ENCODE measurements around the gene DSCAML1.

Gene DSCAML1

DNA sequence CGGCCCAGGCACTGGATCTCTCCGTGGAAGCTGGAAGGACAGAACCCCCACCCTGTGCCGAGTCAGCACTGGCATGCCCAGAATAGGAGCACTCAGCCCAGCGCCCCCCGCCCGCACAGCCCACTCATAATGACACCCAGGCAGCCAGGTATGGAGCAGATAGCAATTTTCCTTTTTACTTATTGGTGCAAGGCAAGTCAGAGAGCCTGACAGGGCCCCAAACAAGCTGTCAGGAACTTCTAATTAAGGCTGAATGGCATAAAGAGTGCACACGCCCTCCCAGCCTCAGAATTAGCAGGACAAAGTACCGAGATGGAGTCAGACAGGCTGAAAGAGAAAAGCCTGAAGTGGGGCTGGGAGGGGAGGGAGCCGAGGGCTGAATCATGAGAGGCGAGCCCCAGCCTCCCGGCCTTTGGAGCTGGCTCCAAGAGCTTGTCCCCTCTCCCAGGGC lies 76.9 kb downstream of the DSCAML1 start:
- DNase-seq = no peak

GRCh38 chr11:117719480-117719879 lies 77.5 kb downstream of the DSCAML1 start:
- DNase-seq = no peak

- DNase-seq = no peak
Observed at GRCh38 chr11:117717485-117718314, 79.3 kb downstream of the DSCAML1 start.

GRCh38 chr11:117716521-117717440 lies 80.2 kb downstream of the DSCAML1 start:
- DNase-seq = no peak

DNA sequence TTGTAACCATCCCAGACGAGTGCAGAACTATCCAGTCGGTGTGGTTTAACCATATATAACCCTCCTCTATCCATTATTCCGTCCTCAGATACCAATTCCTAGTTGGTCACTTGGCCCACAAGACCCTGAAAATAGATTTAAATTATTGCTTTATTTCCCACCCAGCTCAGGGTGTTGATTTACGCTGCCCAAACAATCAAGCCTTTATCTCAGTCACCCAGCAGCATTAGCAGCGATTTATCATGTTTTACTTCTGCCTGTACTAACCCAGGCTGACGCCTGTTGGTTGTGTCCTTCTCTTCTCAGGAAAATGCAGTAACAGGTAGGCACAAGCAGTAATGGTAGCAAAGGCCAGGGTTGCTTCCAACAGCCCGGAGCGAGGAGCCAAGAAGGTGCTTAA lies 81.2 kb downstream of the DSCAML1 start:
- DNase-seq = no peak

- no peak for DNase-seq
Observed at GRCh38 chr11:117713538-117713991, 83.5 kb downstream of the DSCAML1 start.

- DNase-seq = no peak
Observed at GRCh38 chr11:117712530-117712929, 84.5 kb downstream of the DSCAML1 start.

GRCh38 chr11:117711331-117711730 lies 85.7 kb downstream of the DSCAML1 start:
- DNase-seq = no peak

DNA sequence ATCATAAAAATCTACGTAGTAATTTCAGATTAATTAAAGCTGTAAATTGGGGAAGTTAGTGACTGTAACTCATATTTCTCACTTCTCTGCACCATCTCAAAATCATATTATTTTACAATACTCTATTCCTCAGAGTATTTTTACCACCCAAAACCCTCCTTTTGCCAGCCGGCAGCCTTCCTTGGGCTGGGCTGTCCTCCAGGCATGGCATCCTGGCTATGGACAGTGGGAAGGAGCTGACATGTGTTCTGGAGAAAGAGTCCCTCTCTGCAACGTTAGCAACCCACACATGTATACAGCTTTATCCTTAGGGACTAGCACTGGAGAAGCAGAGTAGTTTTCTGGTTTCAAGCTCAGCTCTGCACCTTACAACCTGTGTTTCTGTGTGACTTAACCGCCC lies 86.8 kb downstream of the DSCAML1 start:
- no peak for DNase-seq

- DNase-seq = no peak
Observed at GRCh38 chr11:117706322-117706814, 90.6 kb downstream of the DSCAML1 start.

DNA sequence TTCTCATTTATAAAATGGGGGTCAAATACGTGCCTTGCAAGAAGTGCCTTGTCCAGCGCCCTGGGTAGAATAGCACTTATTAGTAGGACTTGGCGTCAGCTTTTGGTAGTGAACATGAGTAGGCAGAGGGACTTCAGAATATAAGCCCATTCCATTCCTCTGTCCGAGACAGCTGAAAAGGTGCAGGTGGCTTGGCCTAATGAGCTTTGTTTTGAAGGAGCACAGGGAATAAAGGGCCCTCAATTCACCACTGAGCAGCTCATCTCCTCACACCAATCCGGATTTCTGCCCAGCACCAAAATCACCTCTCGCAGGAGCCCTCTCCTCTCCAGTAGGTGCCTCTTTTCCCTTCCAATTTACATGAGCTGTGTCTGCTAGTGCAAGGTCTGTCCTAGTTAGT lies 91.2 kb downstream of the DSCAML1 start:
- DNase-seq = no peak

GRCh38 chr11:117704395-117705100 lies 92.5 kb downstream of the DSCAML1 start:
- no peak for DNase-seq

DNA sequence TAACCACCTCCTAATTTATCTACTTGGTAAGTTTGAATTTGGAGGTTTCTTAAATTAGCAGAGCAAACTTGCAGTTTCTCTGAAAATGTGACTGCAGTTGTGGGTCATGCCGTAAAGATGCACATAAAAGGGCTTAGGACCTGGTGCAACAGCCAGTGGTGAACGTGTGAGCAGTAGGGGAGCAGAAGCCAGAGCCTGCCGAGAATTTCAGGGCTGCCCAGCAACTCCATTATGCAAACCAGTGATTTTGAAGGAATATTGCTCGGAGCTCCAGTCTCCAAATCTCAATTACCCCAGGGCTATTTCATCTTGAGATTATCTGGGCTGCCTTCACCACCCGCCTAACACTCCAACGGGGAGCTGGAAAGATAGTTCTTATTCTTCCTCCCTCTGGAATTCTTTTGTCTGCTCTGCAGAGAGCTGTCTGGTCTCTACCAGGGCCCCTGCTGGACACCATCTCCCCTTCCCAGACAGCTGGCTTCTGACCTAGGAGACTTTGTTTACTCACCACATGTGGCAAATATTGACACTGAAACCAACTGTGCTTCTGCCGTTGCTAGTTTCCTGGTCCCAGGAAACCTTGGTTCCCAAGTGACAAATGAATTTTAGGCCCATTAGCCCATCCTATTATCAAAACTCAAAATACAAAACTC lies 93.9 kb downstream of the DSCAML1 start:
- no peak for DNase-seq

DNA sequence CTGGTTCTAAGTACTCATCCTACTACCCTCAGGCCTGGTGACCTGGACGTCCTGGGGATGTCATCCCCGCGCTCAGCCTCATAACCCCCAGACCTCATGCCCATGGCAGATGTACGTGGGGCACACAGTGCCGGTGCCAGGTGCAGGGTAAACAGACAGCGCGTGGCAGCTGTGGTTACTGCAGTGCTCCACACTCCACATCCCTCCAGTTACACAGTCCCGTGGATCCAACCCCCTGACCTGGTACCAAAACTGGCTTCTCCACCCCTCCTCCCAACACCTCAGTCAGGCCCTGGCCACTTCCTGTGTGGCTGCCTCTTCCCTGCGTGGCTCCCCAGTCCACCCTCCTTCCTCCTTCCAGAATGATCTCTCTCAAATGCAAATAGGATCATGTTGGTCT lies 95.2 kb downstream of the DSCAML1 start:
- DNase-seq = no peak

GRCh38 chr11:117700551-117700950 lies 96.5 kb downstream of the DSCAML1 start:
- no peak for DNase-seq

- no peak for DNase-seq
Observed at GRCh38 chr11:117697319-117697718, 99.7 kb downstream of the DSCAML1 start.

GRCh38 chr11:117696540-117696939 lies 100.5 kb downstream of the DSCAML1 start:
- DNase-seq = no peak

- no peak for DNase-seq
Observed at GRCh38 chr11:117693344-117693743, 103.7 kb downstream of the DSCAML1 start.

GRCh38 chr11:117691516-117691915 lies 105.5 kb downstream of the DSCAML1 start:
- no peak for DNase-seq

DNA sequence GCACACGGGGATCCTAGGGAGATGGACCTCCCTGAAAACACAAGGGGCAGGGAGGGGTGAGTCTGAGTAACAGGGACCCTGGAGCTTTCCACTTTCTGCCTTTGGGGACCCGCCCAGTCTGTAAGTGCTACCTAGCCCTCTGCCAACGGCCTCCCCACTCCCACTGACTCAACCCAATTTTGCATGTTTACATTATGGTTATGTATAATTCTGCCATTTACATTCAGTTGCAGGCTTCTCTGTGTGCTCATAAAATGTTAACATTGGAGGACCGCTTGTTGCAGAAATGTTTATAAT lies 105.8 kb downstream of the DSCAML1 start:
- DNase-seq = no peak

GRCh38 chr11:117690484-117691217 lies 106.4 kb downstream of the DSCAML1 start:
- DNase-seq = peak; percentile 2

Data from fibroblast of skin of right biceps (primary cell).